IMR-90 (cell line): ENCODE results near the gene THOC2. TPM values are rescaled to one million over a fixed set of nuclear protein-coding genes. Genes with fewer than 3 reads are reported as not detected.

Experiments
- ATAC-seq: fragments of 200-7000 bp; cut with Tn5 transposase; 2 replicates; pipeline ENCODE4 v1.9.1; 2020; ENCODE audit warnings: low read depth, mild to moderate bottlenecking, moderate library complexity
- BruUV-seq: library from RNA; stranded (reverse); fragments of 400-500 nt; replicated peaks from 2 replicates; lab custom pipeline; 2021; lab: Mats Ljungman, UMichigan
- CTCF ChIA-PET: fragments of 300-600 bp; formaldehyde crosslinking; extraction: SDS; loops from one replicate; lab custom pipeline; 2021; ENCODE audit warnings: antibody characterized with exemption; lab: Yijun Ruan, JAX
- POLR2A ChIA-PET: fragments of 300-600 bp; sonication (Branson Sonifier 250); formaldehyde crosslinking; loops from one replicate; lab custom pipeline; 2022; ENCODE audit warnings: antibody characterized with exemption; ENCODE audit not compliant: unreplicated experiment; lab: Charles Lee
- DNase-seq: peaks from one replicate; pipeline ENCODE4 v3.0.0; 2013
- H2AFZ ChIP-seq: replicated peaks from 2 replicates; pipeline ENCODE3; 2013; ENCODE audit warnings: low read length, mild to moderate bottlenecking; ENCODE audit not compliant: poor library complexity
- H2AK5ac ChIP-seq: 2 replicates; pipeline ENCODE4 v1.6.1; 2013; ENCODE audit warnings: low read depth, low read length, inconsistent platforms
- H2AK9ac ChIP-seq: replicated peaks from 2 replicates; pipeline ENCODE3; 2013; ENCODE audit warnings: mild to moderate bottlenecking, low read depth, low read length, moderate library complexity; ENCODE audit not compliant: poor library complexity
- H2BK120ac ChIP-seq: 2 replicates; pipeline ENCODE4 v1.6.1; 2013; ENCODE audit warnings: low read depth, low read length, inconsistent platforms
- H2BK15ac ChIP-seq: 3 replicates; pipeline ENCODE4 v1.6.1; 2013; ENCODE audit warnings: low read depth, low read length, inconsistent platforms
- H2BK20ac ChIP-seq: 2 replicates; pipeline ENCODE4 v1.6.1; 2013; ENCODE audit warnings: low read depth, mild to moderate bottlenecking, inconsistent platforms, low read length, moderate library complexity
- H2BK5ac ChIP-seq: 2 replicates; pipeline ENCODE4 v1.6.1; 2013; ENCODE audit warnings: mild to moderate bottlenecking, low read depth, low read length, inconsistent platforms; ENCODE audit not compliant: poor library complexity, severe bottlenecking
- H3K14ac ChIP-seq: replicated peaks from 2 replicates; pipeline ENCODE4 v1.6.1; 2013; ENCODE audit warnings: low read depth, low read length, inconsistent platforms
- H3K18ac ChIP-seq: 2 replicates; pipeline ENCODE4 v1.6.1; 2013; ENCODE audit warnings: low read depth, low read length, control low read depth
- H3K23ac ChIP-seq: 2 replicates; pipeline ENCODE4 v1.6.1; 2013; ENCODE audit warnings: low read depth, low read length, inconsistent platforms
- H3K27ac ChIP-seq: 2 replicates; pipeline ENCODE4 v1.5.1; 2013; ENCODE audit warnings: mild to moderate bottlenecking, control low read depth, low read length; ENCODE audit not compliant: insufficient read depth
- H3K27me3 ChIP-seq: 2 replicates; pipeline ENCODE4 v1.6.1; 2013; ENCODE audit warnings: low read length; ENCODE audit not compliant: control insufficient read depth, insufficient read depth
- H3K36me3 ChIP-seq: 2 replicates; pipeline ENCODE4 v1.6.1; 2013; ENCODE audit warnings: low read length, mixed read lengths; ENCODE audit not compliant: control insufficient read depth, insufficient read depth
- H3K4ac ChIP-seq: 2 replicates; pipeline ENCODE4 v1.6.1; 2013; ENCODE audit warnings: low read depth, low read length, inconsistent platforms
- H3K4me1 ChIP-seq: 2 replicates; pipeline ENCODE4 v1.6.1; 2013; ENCODE audit warnings: low read length, mixed read lengths; ENCODE audit not compliant: control insufficient read depth, insufficient read depth
- H3K4me2 ChIP-seq: 2 replicates; pipeline ENCODE4 v1.6.1; 2013; ENCODE audit warnings: low read depth, mild to moderate bottlenecking, control low read depth, low read length, moderate library complexity
- H3K4me3 ChIP-seq: 2 replicates; pipeline ENCODE4 v1.5.1; 2013; ENCODE audit warnings: low read depth, mild to moderate bottlenecking, control low read depth, low read length, moderate library complexity; ENCODE audit not compliant: insufficient read depth
- H3K56ac ChIP-seq: 2 replicates; pipeline ENCODE4 v1.6.1; 2013; ENCODE audit warnings: low read length, inconsistent platforms; ENCODE audit not compliant: insufficient read depth; ENCODE audit errors: extremely low read depth
- H3K79me1 ChIP-seq, 2 experiments: 2 replicates each; pipeline ENCODE4 v1.6.1; 2013; ENCODE audit warnings: low read length in 2 of 2, inconsistent platforms in 1 of 2, low read depth in 1 of 2
- H3K9ac ChIP-seq: 2 replicates; pipeline ENCODE4 v1.6.1; 2013; ENCODE audit warnings: low read depth, low read length, control low read depth
- H3K9me1 ChIP-seq: 2 replicates; pipeline ENCODE4 v1.6.1; 2013; ENCODE audit warnings: low read length, inconsistent platforms; ENCODE audit not compliant: insufficient read depth
- H3K9me3 ChIP-seq: 2 replicates; pipeline ENCODE4 v1.6.1; 2013; ENCODE audit warnings: low read length; ENCODE audit not compliant: control insufficient read depth, insufficient read depth
- H4K20me1 ChIP-seq: 2 replicates; pipeline ENCODE4 v1.6.1; 2013; ENCODE audit warnings: low read length, inconsistent platforms; ENCODE audit not compliant: insufficient read depth
- H4K5ac ChIP-seq: 2 replicates; pipeline ENCODE4 v1.6.1; 2013; ENCODE audit warnings: mild to moderate bottlenecking, low read depth, low read length, control low read depth
- H4K8ac ChIP-seq, 2 experiments: 2 replicates each; pipeline ENCODE4 v1.6.1; 2013; ENCODE audit warnings: low read depth in 2 of 2, low read length in 2 of 2, control low read depth in 1 of 2, inconsistent platforms in 1 of 2
- H4K91ac ChIP-seq: 2 replicates; pipeline ENCODE4 v1.6.1; 2013; ENCODE audit warnings: low read depth, low read length, inconsistent platforms; ENCODE audit not compliant: insufficient read depth
- MAFK ChIP-seq: IDR thresholded peaks from 2 replicates; pipeline ENCODE4 v1.6.1; 2012; ENCODE audit warnings: low read depth, low read length, improper control_type of control experiment
- MAZ ChIP-seq: IDR thresholded peaks from 2 replicates; pipeline ENCODE4 v1.6.1; 2012; ENCODE audit warnings: low read depth, mild to moderate bottlenecking, low read length, improper control_type of control experiment, moderate library complexity, borderline replicate concordance
- NFE2L2 ChIP-seq: fragments of 150-350 bp; IDR thresholded peaks from 2 replicates; pipeline ENCODE4 v1.6.1; 2016; ENCODE audit warnings: low read depth, mild to moderate bottlenecking, low read length
- POLR2A ChIP-seq: IDR thresholded peaks from 2 replicates; pipeline ENCODE4 v1.6.1; 2012; ENCODE audit warnings: mild to moderate bottlenecking, low read depth, low read length
- SMC3 ChIP-seq: fragments of 150-350 bp; IDR thresholded peaks from 2 replicates; pipeline ENCODE4 v1.6.1; 2016; ENCODE audit warnings: low read depth, mild to moderate bottlenecking, antibody characterized with exemption, low read length, moderate library complexity
- WGBS, 2 experiments: methylation state at CpG; one replicate each; pipeline versions ENCODE4 v1.1.5 to v1.1.7; 2013; ENCODE audit warnings: missing lambda C conversion rate in 2 of 2; ENCODE audit not compliant: insufficient read length in 1 of 2; ENCODE audit errors: extremely low coverage in 2 of 2; 5-methylcytosine and 5-hydroxymethylcytosine counted together
- dilution Hi-C: fragments of 300-500 bp; cut with HindIII; formaldehyde crosslinking; loops from one replicate; pipeline ENCODE4 v1.14.3; 2018; ENCODE audit warnings: low sequenced_read_pairs; ENCODE audit not compliant: unreplicated experiment
- in situ Hi-C: fragments of 300-500 bp; cut with MboI; formaldehyde crosslinking; loops from 3 replicates; pipeline ENCODE4 v1.14.3; 2019; ENCODE audit warnings: low sequenced_read_pairs, inconsistent platforms, mixed read lengths
- intact Hi-C: fragments of 100-400 bp; cut with micrococcal nuclease; formaldehyde crosslinking; loops from 2 replicates; pipeline ENCODE4 v1.10.0; 2022
- polyA plus RNA-seq, 3 experiments: library from polyadenylated mRNA; depleted of rRNA; stranded (reverse); fragments of >200 nt; gene quantifications; 2 replicates each; pipeline ENCODE4 v1.2.3, GENCODE V29; 2012; ENCODE audit warnings: low replicate concordance in 1 of 3
- total RNA-seq: library from RNA; depleted of rRNA; stranded (reverse); fragments of >200 nt; gene quantifications from 2 replicates; pipeline ENCODE4 v1.2.3, GENCODE V29; 2012
- TF ChIP-seq, protein P1 (sequence below): fragments of 150-350 bp; IDR thresholded peaks from 2 replicates; pipeline ENCODE4 v1.6.1; 2017; ENCODE audit warnings: mild to moderate bottlenecking, antibody characterized with exemption, low read length, low read depth
- TF ChIP-seq, protein P2 (sequence below): fragments of 150-350 bp; IDR thresholded peaks from 2 replicates; pipeline ENCODE4 v1.6.1; 2016; ENCODE audit warnings: low read depth, mild to moderate bottlenecking, low read length, moderate library complexity, borderline replicate concordance

THOC2 gene
- total and polyA plus RNA-seq, 2 of the 4 experiments (the other 2 are of a cell fraction) = 42.9 to 58.8 TPM

DNA sequence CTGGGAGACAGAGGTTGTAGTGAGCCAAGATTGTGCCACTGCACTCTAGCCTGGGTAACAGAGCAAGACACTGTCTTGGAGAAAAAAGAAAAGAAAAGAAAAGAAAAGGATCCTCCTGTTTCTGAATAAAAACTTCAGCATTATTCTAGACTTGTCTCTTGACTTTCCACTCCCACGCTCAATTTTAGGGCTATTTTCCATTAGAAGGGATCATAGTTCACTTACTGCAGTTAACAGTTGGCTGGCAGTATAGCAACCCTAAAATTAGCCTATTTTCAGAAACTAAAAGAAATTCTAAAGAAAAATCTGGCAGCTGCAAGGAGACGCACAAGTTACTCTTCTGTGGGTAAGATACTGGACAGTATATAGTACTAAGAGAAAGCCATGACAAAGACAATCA is 28.1 kb downstream of the THOC2 start:
- POLR2A ChIA-PET = no interaction called here
- no peak overlapping the region for H2AK5ac ChIP-seq

More for the DNA sequence above, 28.1 kb downstream of the THOC2 start:
- Histone ChIP-seq H3K79me1 (no peaks in the 10 kb centered on the region; a peak in 1 of 4 replicates), H3K4ac (no peak overlapping the region), H4K5ac (no peak overlapping the region), H2AK9ac (no peak overlapping the region), H3K36me3 (no peaks in the 10 kb centered on the region), H3K9ac (no peak overlapping the region), H4K20me1 (no peaks in the 10 kb centered on the region), H4K8ac (no peak overlapping the region), H4K91ac (no peak overlapping the region), H2BK20ac (no peak overlapping the region), H2BK15ac (no peak overlapping the region), H3K9me3 (no peaks in the 10 kb centered on the region), H3K18ac (no peak overlapping the region), H2AFZ (no peak overlapping the region), H3K4me3 (no peak overlapping the region), H2BK120ac (no peak overlapping the region), H3K23ac (no peak overlapping the region), H3K14ac (no peak overlapping the region), H3K27ac (no peak overlapping the region), H2BK5ac (no peak overlapping the region), H3K56ac (no peak overlapping the region), H3K4me2 (no peak overlapping the region), H3K4me1 (no peaks in the 10 kb centered on the region), H3K9me1 (no peaks in the 10 kb centered on the region), H3K27me3 (no peaks in the 10 kb centered on the region)
- DNase-seq = no peak
- no peak for TF ChIP-seq NFE2L2
- TF ChIP-seq, protein P1, sequence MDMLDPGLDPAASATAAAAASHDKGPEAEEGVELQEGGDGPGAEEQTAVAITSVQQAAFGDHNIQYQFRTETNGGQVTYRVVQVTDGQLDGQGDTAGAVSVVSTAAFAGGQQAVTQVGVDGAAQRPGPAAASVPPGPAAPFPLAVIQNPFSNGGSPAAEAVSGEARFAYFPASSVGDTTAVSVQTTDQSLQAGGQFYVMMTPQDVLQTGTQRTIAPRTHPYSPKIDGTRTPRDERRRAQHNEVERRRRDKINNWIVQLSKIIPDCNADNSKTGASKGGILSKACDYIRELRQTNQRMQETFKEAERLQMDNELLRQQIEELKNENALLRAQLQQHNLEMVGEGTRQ = no peak
- no peak for TF ChIP-seq POLR2A
- TF ChIP-seq MAZ = no peak
- TF ChIP-seq, protein P2, sequence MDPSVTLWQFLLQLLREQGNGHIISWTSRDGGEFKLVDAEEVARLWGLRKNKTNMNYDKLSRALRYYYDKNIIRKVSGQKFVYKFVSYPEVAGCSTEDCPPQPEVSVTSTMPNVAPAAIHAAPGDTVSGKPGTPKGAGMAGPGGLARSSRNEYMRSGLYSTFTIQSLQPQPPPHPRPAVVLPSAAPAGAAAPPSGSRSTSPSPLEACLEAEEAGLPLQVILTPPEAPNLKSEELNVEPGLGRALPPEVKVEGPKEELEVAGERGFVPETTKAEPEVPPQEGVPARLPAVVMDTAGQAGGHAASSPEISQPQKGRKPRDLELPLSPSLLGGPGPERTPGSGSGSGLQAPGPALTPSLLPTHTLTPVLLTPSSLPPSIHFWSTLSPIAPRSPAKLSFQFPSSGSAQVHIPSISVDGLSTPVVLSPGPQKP = no peak
- TF ChIP-seq SMC3 = no peak
- no peak for TF ChIP-seq MAFK
- no peak for ATAC-seq
- WGBS, 2 experiments = no CpG with 5 or more reads among the region's 2 CpGs
- CTCF ChIA-PET = no interaction called here
- in situ Hi-C loops (no loop called here), intact Hi-C loops (no loop called here), dilution Hi-C loops (no loop called here)
- no TSS peak for BruUV-seq
